Measurements from ENCODE around the gene TBX4. TPM values are rescaled to one million over a fixed set of nuclear protein-coding genes. Genes with fewer than 3 reads are reported as not detected.

TBX4 gene
- total and polyA plus RNA-seq, 2 of the 13 experiments (the other 11 are each of a cell fraction or from before 2014, with no cell fraction given): 0.11 to 1.1 TPM

DNA sequence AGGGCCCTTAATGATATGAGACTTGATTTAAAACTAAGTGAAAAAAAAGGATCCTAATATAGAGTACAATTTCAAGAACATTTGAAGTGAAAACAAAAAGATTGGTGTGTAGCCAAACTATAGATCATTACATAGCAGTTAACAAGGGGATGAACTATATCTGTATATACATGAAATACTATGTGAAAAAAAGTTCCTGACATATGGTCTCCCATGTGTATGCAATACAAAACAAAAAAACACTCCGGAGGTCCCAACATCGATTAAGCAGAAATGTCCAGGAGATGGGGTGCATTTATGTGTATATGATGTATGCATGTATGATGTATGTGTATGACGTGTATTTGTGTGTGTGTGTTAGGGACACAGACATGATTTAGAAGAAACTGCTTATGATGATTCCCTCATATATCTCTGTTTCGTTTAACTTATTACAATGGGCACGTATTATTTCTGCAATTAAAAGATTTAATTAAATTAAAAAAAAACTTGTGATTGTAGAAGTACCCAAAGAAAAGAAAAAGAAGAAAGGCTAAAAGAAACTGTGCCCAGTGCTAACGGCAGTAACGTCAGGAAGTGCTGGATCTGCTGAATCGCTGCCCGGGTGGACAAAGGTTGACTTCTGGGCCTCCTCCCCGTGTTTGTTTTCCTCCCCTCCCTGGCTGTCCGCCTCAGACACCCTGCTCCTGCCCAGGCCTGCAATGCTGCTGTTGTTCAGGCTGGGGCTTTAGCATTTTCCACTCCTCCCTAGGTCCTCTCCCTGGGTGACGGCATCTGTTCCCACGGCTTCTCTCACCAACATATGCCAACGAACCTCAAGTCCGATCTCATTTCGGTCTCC, 36.9 kb downstream of the TBX4 start (continued):
- TF ChIP-seq ZC3H13 (CRISPR knock-in tag; IDR thresholded peaks at IDR 0.05) (no peak; the same call in 1 of the 2 replicates), REPIN1 (CRISPR knock-in tag; IDR thresholded peaks at IDR 0.05; ENCODE audit: borderline replicate concordance, low read depth) (peak; percentile 58; the same call in 1 of the 2 replicates), ZSCAN25 (CRISPR knock-in tag; IDR thresholded peaks at IDR 0.05) (peak; percentile 67; the same call in 1 of the 2 replicates), ZFY (CRISPR knock-in tag; IDR thresholded peaks at IDR 0.05) (peak; percentile 92), SALL1 (CRISPR knock-in tag; IDR thresholded peaks at IDR 0.05) (peak; percentile 78), GZF1 (CRISPR knock-in tag; IDR thresholded peaks at IDR 0.05) (no peak), RBFOX2 (IDR thresholded peaks at IDR 0.05; ENCODE audit: low read depth, low read length) (0 out of 2 replicates have a peak, but pooled peaks have one; percentile 27), ZNF234 (CRISPR knock-in tag; conservative IDR thresholded peaks at IDR 0.05) (no peak), RXRA (CRISPR knock-in tag; IDR thresholded peaks at IDR 0.05) (peak; percentile 49; the same call in 1 of the 2 replicates), ZNF441 (CRISPR knock-in tag; IDR thresholded peaks at IDR 0.05; ENCODE audit: borderline replicate concordance) (no peak), JUND (CRISPR knock-in tag; IDR thresholded peaks at IDR 0.05) (0 out of 2 replicates have a peak, but pooled peaks have one; percentile 51), MAZ (IDR thresholded peaks at IDR 0.05; ENCODE audit: borderline replicate concordance, low read depth, low read length) (peak; percentile 55; the same call in 1 of the 2 replicates), MAZ (CRISPR knock-in tag; IDR thresholded peaks at IDR 0.05; ENCODE audit: low read depth) (no peak), MBD4 (IDR thresholded peaks at IDR 0.05; ENCODE audit: borderline replicate concordance, low read length) (no peak), KDM6A (CRISPR knock-in tag; IDR thresholded peaks at IDR 0.05; ENCODE audit: low read depth) (peak; percentile 64), ZMYM3 (CRISPR knock-in tag; IDR thresholded peaks at IDR 0.05) (peak; percentile 85), ZFP41 (CRISPR knock-in tag; IDR thresholded peaks at IDR 0.05; ENCODE audit: borderline replicate concordance) (no peak)
- TF ChIP-seq, protein P1, sequence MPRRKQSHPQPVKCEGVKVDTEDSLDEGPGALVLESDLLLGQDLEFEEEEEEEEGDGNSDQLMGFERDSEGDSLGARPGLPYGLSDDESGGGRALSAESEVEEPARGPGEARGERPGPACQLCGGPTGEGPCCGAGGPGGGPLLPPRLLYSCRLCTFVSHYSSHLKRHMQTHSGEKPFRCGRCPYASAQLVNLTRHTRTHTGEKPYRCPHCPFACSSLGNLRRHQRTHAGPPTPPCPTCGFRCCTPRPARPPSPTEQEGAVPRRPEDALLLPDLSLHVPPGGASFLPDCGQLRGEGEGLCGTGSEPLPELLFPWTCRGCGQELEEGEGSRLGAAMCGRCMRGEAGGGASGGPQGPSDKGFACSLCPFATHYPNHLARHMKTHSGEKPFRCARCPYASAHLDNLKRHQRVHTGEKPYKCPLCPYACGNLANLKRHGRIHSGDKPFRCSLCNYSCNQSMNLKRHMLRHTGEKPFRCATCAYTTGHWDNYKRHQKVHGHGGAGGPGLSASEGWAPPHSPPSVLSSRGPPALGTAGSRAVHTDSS (CRISPR knock-in tag; conservative IDR thresholded peaks at IDR 0.05): no peak
- TF ChIP-seq, protein P2, sequence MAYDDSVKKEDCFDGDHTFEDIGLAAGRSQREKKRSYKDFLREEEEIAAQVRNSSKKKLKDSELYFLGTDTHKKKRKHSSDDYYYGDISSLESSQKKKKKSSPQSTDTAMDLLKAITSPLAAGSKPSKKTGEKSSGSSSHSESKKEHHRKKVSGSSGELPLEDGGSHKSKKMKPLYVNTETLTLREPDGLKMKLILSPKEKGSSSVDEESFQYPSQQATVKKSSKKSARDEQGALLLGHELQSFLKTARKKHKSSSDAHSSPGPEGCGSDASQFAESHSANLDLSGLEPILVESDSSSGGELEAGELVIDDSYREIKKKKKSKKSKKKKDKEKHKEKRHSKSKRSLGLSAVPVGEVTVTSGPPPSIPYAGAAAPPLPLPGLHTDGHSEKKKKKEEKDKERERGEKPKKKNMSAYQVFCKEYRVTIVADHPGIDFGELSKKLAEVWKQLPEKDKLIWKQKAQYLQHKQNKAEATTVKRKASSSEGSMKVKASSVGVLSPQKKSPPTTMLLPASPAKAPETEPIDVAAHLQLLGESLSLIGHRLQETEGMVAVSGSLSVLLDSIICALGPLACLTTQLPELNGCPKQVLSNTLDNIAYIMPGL (CRISPR knock-in tag; IDR thresholded peaks at IDR 0.05; ENCODE audit: borderline replicate concordance in 1 of 2, low read depth in 1 of 2): peak; percentile 27 to 51; a peak in 1 of 4 replicates
- TF ChIP-seq, protein P3, sequence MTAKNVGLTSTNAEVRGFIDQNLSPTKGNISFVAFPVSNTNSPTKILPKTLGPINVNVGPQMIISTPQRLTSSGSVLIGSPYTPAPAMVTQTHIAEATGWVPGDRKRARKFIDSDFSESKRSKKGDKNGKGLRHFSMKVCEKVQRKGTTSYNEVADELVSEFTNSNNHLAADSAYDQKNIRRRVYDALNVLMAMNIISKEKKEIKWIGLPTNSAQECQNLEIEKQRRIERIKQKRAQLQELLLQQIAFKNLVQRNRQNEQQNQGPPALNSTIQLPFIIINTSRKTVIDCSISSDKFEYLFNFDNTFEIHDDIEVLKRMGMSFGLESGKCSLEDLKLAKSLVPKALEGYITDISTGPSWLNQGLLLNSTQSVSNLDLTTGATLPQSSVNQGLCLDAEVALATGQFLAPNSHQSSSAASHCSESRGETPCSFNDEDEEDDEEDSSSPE (CRISPR knock-in tag; IDR thresholded peaks at IDR 0.05): no peak
- TF ChIP-seq, protein P4, sequence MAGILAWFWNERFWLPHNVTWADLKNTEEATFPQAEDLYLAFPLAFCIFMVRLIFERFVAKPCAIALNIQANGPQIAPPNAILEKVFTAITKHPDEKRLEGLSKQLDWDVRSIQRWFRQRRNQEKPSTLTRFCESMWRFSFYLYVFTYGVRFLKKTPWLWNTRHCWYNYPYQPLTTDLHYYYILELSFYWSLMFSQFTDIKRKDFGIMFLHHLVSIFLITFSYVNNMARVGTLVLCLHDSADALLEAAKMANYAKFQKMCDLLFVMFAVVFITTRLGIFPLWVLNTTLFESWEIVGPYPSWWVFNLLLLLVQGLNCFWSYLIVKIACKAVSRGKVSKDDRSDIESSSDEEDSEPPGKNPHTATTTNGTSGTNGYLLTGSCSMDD (CRISPR knock-in tag; IDR thresholded peaks at IDR 0.05): no peak
- TF ChIP-seq, protein P5, sequence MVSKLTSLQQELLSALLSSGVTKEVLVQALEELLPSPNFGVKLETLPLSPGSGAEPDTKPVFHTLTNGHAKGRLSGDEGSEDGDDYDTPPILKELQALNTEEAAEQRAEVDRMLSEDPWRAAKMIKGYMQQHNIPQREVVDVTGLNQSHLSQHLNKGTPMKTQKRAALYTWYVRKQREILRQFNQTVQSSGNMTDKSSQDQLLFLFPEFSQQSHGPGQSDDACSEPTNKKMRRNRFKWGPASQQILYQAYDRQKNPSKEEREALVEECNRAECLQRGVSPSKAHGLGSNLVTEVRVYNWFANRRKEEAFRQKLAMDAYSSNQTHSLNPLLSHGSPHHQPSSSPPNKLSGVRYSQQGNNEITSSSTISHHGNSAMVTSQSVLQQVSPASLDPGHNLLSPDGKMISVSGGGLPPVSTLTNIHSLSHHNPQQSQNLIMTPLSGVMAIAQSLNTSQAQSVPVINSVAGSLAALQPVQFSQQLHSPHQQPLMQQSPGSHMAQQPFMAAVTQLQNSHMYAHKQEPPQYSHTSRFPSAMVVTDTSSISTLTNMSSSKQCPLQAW (CRISPR knock-in tag; IDR thresholded peaks at IDR 0.05): 0 out of 2 replicates have a peak, but pooled peaks have one; percentile 56

All from HepG2 (cell line).